Adrenal gland (tissue), 12 donors: Measurements from ENCODE around the gene NME1. TPM values are rescaled to one million over a fixed set of nuclear protein-coding genes. Genes with fewer than 3 reads are reported as not detected.
"Not testable (repeated sequence)": the region's sequence is repeated elsewhere in the genome, so short reads cannot be mapped to it uniquely, and the experiment has no call there.

Experiments
- DNase-seq, 7 donors: peaks; one replicate each; pipeline ENCODE4 v3.0.0-alpha.2; 2019 to 2020
- H3K27ac ChIP-seq, 5 donors: fragments of 200-600 bp; sonication (generic) in 4 of 5; 1 replicate in 3 of 5; 2 replicates in 2 of 5; pipeline versions ENCODE4 v1.5.1 to v1.8.0; 2016 to 2020; ENCODE audit warnings: mild to moderate bottlenecking in 1 of 5
- H3K27me3 ChIP-seq: fragments of 200-600 bp; 2 replicates; pipeline ENCODE4 v1.8.0; 2021
- H3K36me3 ChIP-seq, 2 donors: fragments of 200-600 bp; replicated peaks in 1 of 2; 1 replicate in 1 of 2; 2 replicates in 1 of 2; pipeline versions ENCODE4 v1.5.1 to v1.8.0; 2018 to 2022
- H3K4me1 ChIP-seq, 2 donors: fragments of 200-600 bp; replicated peaks in 1 of 2; 1 replicate in 1 of 2; 2 replicates in 1 of 2; pipeline versions ENCODE4 v1.5.1 to v1.8.0; 2018 to 2021
- H3K4me3 ChIP-seq, 4 donors: fragments of 200-600 bp; sonication (generic) in 3 of 4; one replicate each; pipeline ENCODE4 v1.5.1; 2016 to 2018
- H3K9me3 ChIP-seq, 3 donors: fragments of 200-600 bp; sonication (generic) in 1 of 3; replicated peaks in 1 of 3; 1 replicate in 2 of 3; 2 replicates in 1 of 3; pipeline versions ENCODE4 v1.5.1 to v1.8.0; 2016 to 2021
- POLR2A ChIP-seq, 2 donors: fragments of 450-650 bp; IDR thresholded peaks; one replicate each; pipeline ENCODE4 v1.6.1; 2017; ENCODE audit warnings: antibody characterized with exemption in 2 of 2, mild to moderate bottlenecking in 2 of 2, moderate library complexity in 1 of 2
- WGBS, 4 donors: extraction: QIAGEN DNeasy Blood & Tissue Kit in 2 of 4; methylation state at CpG; one replicate each; pipeline versions ENCODE4 v1.1.5 to v1.1.7; 2013 to 2017; 5-methylcytosine and 5-hydroxymethylcytosine counted together
- intact Hi-C, 2 donors: fragments of 100-400 bp; cut with DNase I; formaldehyde crosslinking; loops; one replicate each; pipeline versions ENCODE4 v1.14.1 to v1.15.0; 2022 to 2023
- polyA plus RNA-seq, 3 donors: library from polyadenylated mRNA; stranded (reverse); fragments of 200-250 nt in 2 of 3; fragments of 350-450 nt in 1 of 3; fragmentation: Illumina TruSeq in 1 of 3; extraction: RNeasy Lipid Tissue Mini Kit (QIAGEN cat#74804) in 1 of 3; gene quantifications; one replicate each; pipeline ENCODE4 v1.2.3, GENCODE V29; 2013 to 2014
- total RNA-seq, 9 donors: library from RNA; depleted of rRNA in 4 of 9; stranded (reverse); fragments of >200 nt in 4 of 9; fragments of 120-200 nt in 1 of 9; fragmentation: NEBNext Ultra II Directional in 1 of 9; extraction: Animal tissue kit (Norgen Biotek cat#: 25700) in 1 of 9; gene quantifications; one replicate each; pipeline versions ENCODE4 v1.1.0 to v1.2.4, GENCODE V29; 2013 to 2023
- TF ChIP-seq, protein P1 (sequence below), 6 experiments: fragments of 450-650 bp in 4 of 6; fragments of 200-600 bp in 2 of 6; sonication (generic) in 1 of 6; IDR thresholded peaks; 1 replicate in 5 of 6; 2 replicates in 1 of 6; pipeline versions ENCODE4 v1.5.1 to v1.8.0; 2016 to 2021; ENCODE audit warnings: antibody characterized with exemption in 6 of 6, mild to moderate bottlenecking in 2 of 6, moderate library complexity in 1 of 6
- donor health status: healthy with polysubstance abuse.
- donor health status: Bipolar disorder and iron deficiency.
- donor health status: DM: yes; HTN: yes; CAD: no.
- donor health status: DM: no; HTN: no; CAD: no.
- donor health status: DM: no; HTN: no; CAD: no.
- donor health status: DM: yes; HTN: yes; CAD: no.

NME1 gene
- total and polyA plus RNA-seq, 12 donors, result 17.0 to 222 (median 78.8) TPM

DNA sequence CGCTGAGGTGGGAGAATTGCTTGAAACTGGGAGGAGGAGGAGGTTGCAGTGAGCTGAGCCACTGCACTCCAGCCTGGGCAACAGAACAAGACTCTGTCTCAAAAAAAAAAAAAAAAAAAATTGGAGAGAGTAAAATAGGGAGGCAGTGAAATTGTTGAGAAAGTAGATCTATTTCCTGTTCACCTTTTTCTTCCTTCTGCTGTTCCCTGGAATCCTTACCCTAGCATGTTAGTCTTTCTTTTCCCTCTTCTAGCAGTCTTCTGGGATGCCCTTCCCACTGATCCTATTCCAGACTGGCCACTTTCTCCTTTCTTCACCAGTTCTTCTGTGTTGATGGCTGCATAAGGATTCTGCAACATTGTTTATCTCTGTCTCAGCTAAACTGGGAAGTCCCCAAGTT, 16.0 kb downstream of the NME1 start:
- intact Hi-C loops, result no loop called here
- peaks cover 0 to 50% of the 10 kb centered on the region in 2 donors for H3K36me3 ChIP-seq
- TF ChIP-seq, protein P1, sequence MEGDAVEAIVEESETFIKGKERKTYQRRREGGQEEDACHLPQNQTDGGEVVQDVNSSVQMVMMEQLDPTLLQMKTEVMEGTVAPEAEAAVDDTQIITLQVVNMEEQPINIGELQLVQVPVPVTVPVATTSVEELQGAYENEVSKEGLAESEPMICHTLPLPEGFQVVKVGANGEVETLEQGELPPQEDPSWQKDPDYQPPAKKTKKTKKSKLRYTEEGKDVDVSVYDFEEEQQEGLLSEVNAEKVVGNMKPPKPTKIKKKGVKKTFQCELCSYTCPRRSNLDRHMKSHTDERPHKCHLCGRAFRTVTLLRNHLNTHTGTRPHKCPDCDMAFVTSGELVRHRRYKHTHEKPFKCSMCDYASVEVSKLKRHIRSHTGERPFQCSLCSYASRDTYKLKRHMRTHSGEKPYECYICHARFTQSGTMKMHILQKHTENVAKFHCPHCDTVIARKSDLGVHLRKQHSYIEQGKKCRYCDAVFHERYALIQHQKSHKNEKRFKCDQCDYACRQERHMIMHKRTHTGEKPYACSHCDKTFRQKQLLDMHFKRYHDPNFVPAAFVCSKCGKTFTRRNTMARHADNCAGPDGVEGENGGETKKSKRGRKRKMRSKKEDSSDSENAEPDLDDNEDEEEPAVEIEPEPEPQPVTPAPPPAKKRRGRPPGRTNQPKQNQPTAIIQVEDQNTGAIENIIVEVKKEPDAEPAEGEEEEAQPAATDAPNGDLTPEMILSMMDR (IDR thresholded peaks at IDR 0.05), result no peak
- TF ChIP-seq POLR2A (IDR thresholded peaks at IDR 0.05), result no peak
- no peak for DNase-seq
- no peaks in the 10 kb centered on the region for H3K9me3 ChIP-seq
- H3K27me3 ChIP-seq, result no peaks in the 10 kb centered on the region
- 75 to 95% (median 85%) methylated on average over 1 of the region's 1 CpG for WGBS, 4 donors
- peaks cover 0 to 12% of the 10 kb centered on the region in 2 donors for H3K4me1 ChIP-seq
- H3K4me3 ChIP-seq, result no peak overlapping the region
- no peak overlapping the region for H3K27ac ChIP-seq

DNA sequence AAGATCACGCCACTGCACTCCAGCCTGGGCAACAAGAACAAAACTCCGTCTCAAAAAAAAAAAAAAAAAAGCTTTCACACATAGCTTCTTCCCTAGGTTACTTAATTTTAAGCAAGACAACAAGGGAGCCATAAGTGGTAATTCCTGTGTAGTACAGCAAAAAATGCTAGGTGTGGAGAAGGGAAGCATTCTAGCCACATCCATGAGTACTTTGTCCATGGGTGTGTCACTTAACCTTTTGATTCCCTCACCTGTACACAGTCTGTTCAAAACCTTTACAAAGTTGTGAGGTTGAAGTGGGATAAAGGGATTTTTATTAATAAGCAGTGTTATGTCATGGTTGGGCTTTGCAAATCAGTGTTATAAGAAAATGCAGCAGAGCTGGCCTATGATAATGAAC, 17.4 kb downstream of the NME1 start:
- 84 to 91% (median 86%) methylated on average over 2 of the region's 2 CpGs for WGBS, 4 donors
- no peak for TF ChIP-seq POLR2A (IDR thresholded peaks at IDR 0.05)
- TF ChIP-seq, protein P1 (IDR thresholded peaks at IDR 0.05), result no peak
- Histone ChIP-seq H3K27me3 (no peaks in the 10 kb centered on the region), H3K4me1 (peaks cover 0 to 9% of the 10 kb centered on the region in 2 donors), H3K27ac (no peak overlapping the region), H3K36me3 (peaks cover 0 to 50% of the 10 kb centered on the region in 2 donors), H3K9me3 (no peaks in the 10 kb centered on the region), H3K4me3 (no peak overlapping the region)
- intact Hi-C loops, result no loop called here
- DNase-seq, result no peak

DNA sequence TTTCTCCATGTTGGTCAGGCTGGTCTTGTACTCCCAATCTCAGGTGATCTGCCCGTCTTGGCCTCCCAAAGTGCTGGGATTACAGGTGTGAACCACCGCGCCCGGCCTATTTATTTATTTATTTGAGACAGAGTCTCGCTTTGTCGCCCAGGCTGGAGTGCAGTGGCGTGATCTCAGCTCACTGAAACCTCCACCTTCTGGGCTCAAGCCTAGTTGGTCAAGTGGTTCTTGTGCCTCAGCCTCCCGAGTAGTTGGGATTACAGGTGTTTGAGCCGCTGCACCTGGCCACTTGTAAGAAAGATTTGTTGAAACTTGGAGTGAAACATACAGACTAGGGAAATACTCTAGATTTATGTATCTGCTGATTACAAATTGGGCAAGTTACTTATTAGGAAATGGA, 18.7 kb downstream of the NME1 start:
- intact Hi-C loops, H3K4me1 ChIP-seq, H3K4me3 ChIP-seq, DNase-seq, H3K9me3 ChIP-seq, H3K27ac ChIP-seq, H3K27me3 ChIP-seq: not testable (repeated sequence)
- peaks cover 0 to 50% of the 10 kb centered on the region in 2 donors for H3K36me3 ChIP-seq
- WGBS, 4 donors, result 88 to 98% (median 93%) methylated on average over 9 of the region's 9 CpGs

DNA sequence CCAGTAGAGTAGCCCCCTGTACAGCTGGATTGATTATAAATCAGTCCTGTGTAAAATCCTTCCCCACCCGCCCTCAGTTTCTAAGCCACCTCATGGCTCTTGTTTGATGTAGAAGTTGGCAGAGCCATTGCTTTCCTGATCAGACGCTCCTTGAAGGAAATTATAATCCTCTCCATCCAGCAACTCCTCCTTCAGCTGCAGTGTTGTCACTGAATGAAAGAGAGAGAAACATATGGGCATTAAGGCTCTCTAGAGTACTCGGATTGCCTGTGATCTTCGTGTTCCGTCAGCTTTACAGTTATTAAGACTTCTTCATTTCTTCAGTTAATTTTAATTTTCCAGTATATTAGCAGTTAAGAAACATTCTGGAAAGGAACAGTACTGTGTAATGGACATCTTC, 27.1 kb downstream of the NME1 start:
- Histone ChIP-seq H3K27me3 (no peaks in the 10 kb centered on the region), H3K9me3 (no peaks in the 10 kb centered on the region), H3K4me1 (peaks cover 0 to 15% of the 10 kb centered on the region in 2 donors), H3K27ac (no peak overlapping the region), H3K4me3 (no peak overlapping the region), H3K36me3 (peaks cover 0 to 23% of the 10 kb centered on the region in 2 donors)
- TF ChIP-seq, protein P1 (IDR thresholded peaks at IDR 0.05), result no peak
- no peak for TF ChIP-seq POLR2A (IDR thresholded peaks at IDR 0.05)
- no peak for DNase-seq
- intact Hi-C loops, result no loop called here
- 82 to 89% (median 85%) methylated on average over 5 of the region's 5 CpGs for WGBS, 4 donors

DNA sequence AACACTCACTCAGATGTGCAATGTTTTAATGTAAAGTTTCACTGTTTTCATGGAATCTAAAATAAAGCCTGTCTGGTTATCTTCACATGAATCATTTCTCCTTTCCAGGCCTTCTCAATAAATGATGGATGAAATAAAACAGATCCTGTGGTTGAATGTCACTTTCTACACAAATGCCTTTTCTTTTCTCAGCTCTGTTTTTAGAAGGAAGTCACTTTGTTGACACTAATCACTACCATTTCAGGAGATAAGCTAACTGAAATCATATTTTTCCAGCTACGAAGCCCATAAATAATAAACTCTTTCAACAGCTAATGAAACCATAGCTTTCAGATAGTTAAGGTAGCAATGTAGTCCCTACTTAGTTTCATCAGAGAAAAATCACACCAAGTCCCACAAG, 30.8 kb downstream of the NME1 start:
- Histone ChIP-seq H3K9me3 (no peaks in the 10 kb centered on the region), H3K36me3 (peaks cover 0 to 35% of the 10 kb centered on the region in 2 donors), H3K4me1 (peaks cover 0 to 4% of the 10 kb centered on the region in 2 donors), H3K27me3 (no peaks in the 10 kb centered on the region), H3K27ac (no peak overlapping the region), H3K4me3 (no peak overlapping the region)
- DNase-seq, result no peak
- WGBS, 4 donors, result 85 to 89% (median 87%) methylated on average over 1 of the region's 1 CpG
- TF ChIP-seq POLR2A (IDR thresholded peaks at IDR 0.05), result no peak
- TF ChIP-seq, protein P1 (IDR thresholded peaks at IDR 0.05), result no peak
- intact Hi-C loops, result no loop called here
